ENCODE measurements around the gene OR5AR1. TPM values are rescaled to one million over a fixed set of nuclear protein-coding genes. Genes with fewer than 3 reads are reported as not detected.
"Not testable (repeated sequence)": the region's sequence is repeated elsewhere in the genome, so short reads cannot be mapped to it uniquely, and the experiment has no call there.

Gene OR5AR1
- total and polyA plus RNA-seq, 2 of the 13 experiments (the other 11 are each of a cell fraction or from before 2014, with no cell fraction given): not detected

DNA sequence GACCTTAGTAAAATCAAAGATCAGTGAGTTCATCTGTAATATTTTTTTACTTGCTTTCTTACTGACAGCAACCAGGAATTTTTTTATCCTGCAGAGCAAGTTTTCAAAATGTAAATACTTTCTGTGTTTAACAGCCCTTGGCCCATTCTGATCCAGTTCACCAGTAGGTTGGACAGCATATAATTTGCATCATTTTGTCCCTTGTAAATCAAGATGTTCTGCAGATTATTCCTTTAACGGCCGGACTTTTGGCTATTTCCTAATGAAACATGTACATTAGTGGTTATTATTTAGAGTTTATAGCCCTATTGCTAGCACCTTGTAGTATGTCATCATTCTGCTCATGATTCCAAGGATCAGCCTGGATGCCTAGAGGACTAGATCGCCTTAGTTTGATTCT, 27.7 kb downstream of the OR5AR1 start:
- in situ Hi-C loops (cut with HindIII; ENCODE audit: extremely low pct_ligation_motif_present, low pct_unique_long_range_greater_than_20kb); H3K4me3 ChIP-seq (replicated peaks in 1 of 3; ENCODE audit: insufficient read depth in 1 of 3, low read depth in 2 of 3, low read length in 3 of 3); ATAC-seq; H2AFZ ChIP-seq (ENCODE audit: low read length); H3K4me2 ChIP-seq (ENCODE audit: low read depth, low read length); H3K27me3 ChIP-seq (ENCODE audit: control insufficient read depth in 1 of 2, insufficient read depth in 2 of 2, low read length in 2 of 2); POLR2A ChIA-PET; H3K36me3 ChIP-seq (replicated peaks in 1 of 2; ENCODE audit: control insufficient read depth in 1 of 2, insufficient read depth in 2 of 2, low read length in 2 of 2); H3K27ac ChIP-seq (ENCODE audit: extremely low read length, insufficient read depth, low read length); DNase-seq (ENCODE audit: low spot score); H3K9ac ChIP-seq (ENCODE audit: insufficient read depth, low read depth, low read length); BruUV-seq (replicated peaks); H3K79me2 ChIP-seq (ENCODE audit: insufficient read depth, low read length); H4K20me1 ChIP-seq (ENCODE audit: insufficient read depth, low read length); H3K9me3 ChIP-seq (ENCODE audit: low read length); intact Hi-C loops (cut with micrococcal nuclease; ENCODE audit: unreplicated experiment); H3K4me1 ChIP-seq (ENCODE audit: insufficient read depth, low read length); CTCF ChIA-PET (ENCODE audit: low intra/inter-chr PET ratio, low total read pairs): not testable (repeated sequence)
- 17% methylated on average over 3 of the region's 3 CpGs for WGBS (ENCODE audit: low lambda C conversion rate)
- FAIRE-seq: peak; percentile 28

DNA sequence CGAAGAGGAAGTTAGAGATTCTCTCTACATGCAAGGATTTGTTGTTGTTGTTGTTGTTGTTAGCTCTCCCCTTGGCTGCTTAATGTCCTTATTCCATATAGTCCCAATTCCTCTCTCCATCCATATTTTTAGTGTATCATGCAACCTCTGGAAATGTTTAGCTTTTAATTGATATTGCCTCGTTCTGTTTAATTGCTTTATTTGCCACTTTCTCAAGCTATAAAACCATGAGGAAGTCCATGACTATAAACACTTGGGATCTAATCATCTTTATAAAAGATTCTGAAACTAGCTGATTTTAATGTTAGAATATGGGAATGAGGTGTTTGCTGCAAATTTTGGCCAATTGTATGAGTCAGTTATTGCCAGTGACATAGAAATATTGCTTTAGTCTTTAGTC, 29.9 kb downstream of the OR5AR1 start:
- Histone ChIP-seq H3K4me1 (ENCODE audit: insufficient read depth, low read length) (no peaks in the 10 kb centered on the region), H3K4me3 (replicated peaks in 1 of 3; ENCODE audit: insufficient read depth in 1 of 3, low read depth in 2 of 3, low read length in 3 of 3) (no peak overlapping the region), H3K27me3 (ENCODE audit: control insufficient read depth in 1 of 2, insufficient read depth in 2 of 2, low read length in 2 of 2) (no peaks in the 10 kb centered on the region), H3K27ac (ENCODE audit: extremely low read length, insufficient read depth, low read length) (no peak overlapping the region), H3K79me2 (ENCODE audit: insufficient read depth, low read length) (no peaks in the 10 kb centered on the region), H3K9ac (ENCODE audit: insufficient read depth, low read depth, low read length) (no peak overlapping the region), H3K4me2 (ENCODE audit: low read depth, low read length) (no peak overlapping the region), H2AFZ (ENCODE audit: low read length) (no peak overlapping the region), H4K20me1 (ENCODE audit: insufficient read depth, low read length) (no peaks in the 10 kb centered on the region), H3K36me3 (replicated peaks in 1 of 2; ENCODE audit: control insufficient read depth in 1 of 2, insufficient read depth in 2 of 2, low read length in 2 of 2) (no peaks in the 10 kb centered on the region), H3K9me3 (ENCODE audit: low read length) (no peaks in the 10 kb centered on the region)
- in situ Hi-C loops (cut with HindIII; ENCODE audit: extremely low pct_ligation_motif_present, low pct_unique_long_range_greater_than_20kb): no loop called here
- DNase-seq (ENCODE audit: low spot score) (no peak), ATAC-seq (no peak), FAIRE-seq (no peak)
- WGBS (ENCODE audit: low lambda C conversion rate): 13% methylated on average over 2 of the region's 2 CpGs
- ChIA-PET CTCF (ENCODE audit: low intra/inter-chr PET ratio, low total read pairs) (no interaction called here), POLR2A (no interaction called here)
- intact Hi-C loops (cut with micrococcal nuclease; ENCODE audit: unreplicated experiment): no loop called here
- TF ChIP-seq TAF1 (CRISPR knock-in tag; IDR thresholded peaks at IDR 0.05) (no peak), GATAD2A (CRISPR knock-in tag; IDR thresholded peaks at IDR 0.05) (no peak), GFI1 (CRISPR knock-in tag; IDR thresholded peaks at IDR 0.05; ENCODE audit: borderline replicate concordance) (no peak), ZNF264 (CRISPR knock-in tag; IDR thresholded peaks at IDR 0.05) (no peak), KDM4B (CRISPR knock-in tag; IDR thresholded peaks at IDR 0.05) (no peak), FOXO1 (CRISPR knock-in tag; IDR thresholded peaks at IDR 0.05) (no peak), SUZ12 (IDR thresholded peaks at IDR 0.05; ENCODE audit: low read depth, low read length) (no peak), HOXA9 (CRISPR knock-in tag; IDR thresholded peaks at IDR 0.05; ENCODE audit: borderline replicate concordance) (no peak), ZBTB42 (CRISPR knock-in tag; IDR thresholded peaks at IDR 0.05) (no peak)
- TF ChIP-seq, protein P1, sequence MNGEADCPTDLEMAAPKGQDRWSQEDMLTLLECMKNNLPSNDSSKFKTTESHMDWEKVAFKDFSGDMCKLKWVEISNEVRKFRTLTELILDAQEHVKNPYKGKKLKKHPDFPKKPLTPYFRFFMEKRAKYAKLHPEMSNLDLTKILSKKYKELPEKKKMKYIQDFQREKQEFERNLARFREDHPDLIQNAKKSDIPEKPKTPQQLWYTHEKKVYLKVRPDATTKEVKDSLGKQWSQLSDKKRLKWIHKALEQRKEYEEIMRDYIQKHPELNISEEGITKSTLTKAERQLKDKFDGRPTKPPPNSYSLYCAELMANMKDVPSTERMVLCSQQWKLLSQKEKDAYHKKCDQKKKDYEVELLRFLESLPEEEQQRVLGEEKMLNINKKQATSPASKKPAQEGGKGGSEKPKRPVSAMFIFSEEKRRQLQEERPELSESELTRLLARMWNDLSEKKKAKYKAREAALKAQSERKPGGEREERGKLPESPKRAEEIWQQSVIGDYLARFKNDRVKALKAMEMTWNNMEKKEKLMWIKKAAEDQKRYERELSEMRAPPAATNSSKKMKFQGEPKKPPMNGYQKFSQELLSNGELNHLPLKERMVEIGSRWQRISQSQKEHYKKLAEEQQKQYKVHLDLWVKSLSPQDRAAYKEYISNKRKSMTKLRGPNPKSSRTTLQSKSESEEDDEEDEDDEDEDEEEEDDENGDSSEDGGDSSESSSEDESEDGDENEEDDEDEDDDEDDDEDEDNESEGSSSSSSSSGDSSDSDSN (CRISPR knock-in tag; IDR thresholded peaks at IDR 0.05): no peak
- BruUV-seq (replicated peaks): no TSS peak
